ENCODE results near the gene CLEC4C.
"Not testable (repeated sequence)": the region's sequence is repeated elsewhere in the genome, so short reads cannot be mapped to it uniquely, and the experiment has no call there.

Gene CLEC4C, protein sequence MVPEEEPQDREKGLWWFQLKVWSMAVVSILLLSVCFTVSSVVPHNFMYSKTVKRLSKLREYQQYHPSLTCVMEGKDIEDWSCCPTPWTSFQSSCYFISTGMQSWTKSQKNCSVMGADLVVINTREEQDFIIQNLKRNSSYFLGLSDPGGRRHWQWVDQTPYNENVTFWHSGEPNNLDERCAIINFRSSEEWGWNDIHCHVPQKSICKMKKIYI

DNA sequence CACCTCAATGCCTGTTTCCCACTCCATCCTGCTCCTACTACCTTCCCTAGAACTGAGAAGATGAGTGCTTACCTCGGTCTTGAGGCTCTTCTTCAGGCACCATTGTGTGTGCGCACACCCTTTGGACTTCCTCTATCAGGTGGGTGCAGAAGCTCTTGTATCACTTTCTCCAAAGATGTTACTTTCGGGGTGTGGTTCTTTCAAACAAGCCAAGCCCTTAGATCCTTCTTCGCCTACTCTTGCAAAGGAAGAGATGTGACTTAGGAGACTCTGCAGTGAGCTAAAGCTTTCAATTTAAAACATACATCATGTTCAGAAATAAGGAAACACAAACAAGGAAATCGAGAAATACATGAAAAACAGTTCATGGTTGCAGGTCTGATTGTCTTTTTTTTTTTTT lies at the start of gene CLEC4C:
CLEC4C (minus strand) TSS at position 130 of the 400 bp plus-strand sequence; CDS start at position 103, 27 bp downstream.
- no peaks in the 10 kb centered on the region for H3K27me3 ChIP-seq (ENCODE audit: insufficient read depth, low read length)
- H3K4me1 ChIP-seq (ENCODE audit: insufficient read depth, low read length) = no peaks in the 10 kb centered on the region
- no peak within 1 kb of the TSS for H3K4me3 ChIP-seq (ENCODE audit: low read length)
- H2AFZ ChIP-seq (ENCODE audit: low read depth, low read length) = no peak within 1 kb of the TSS
- no peaks in the 10 kb centered on the region for H3K36me3 ChIP-seq (ENCODE audit: insufficient read depth, low read length)
- no peaks in the 10 kb centered on the region for H3K9me3 ChIP-seq (ENCODE audit: low read length)

DNA sequence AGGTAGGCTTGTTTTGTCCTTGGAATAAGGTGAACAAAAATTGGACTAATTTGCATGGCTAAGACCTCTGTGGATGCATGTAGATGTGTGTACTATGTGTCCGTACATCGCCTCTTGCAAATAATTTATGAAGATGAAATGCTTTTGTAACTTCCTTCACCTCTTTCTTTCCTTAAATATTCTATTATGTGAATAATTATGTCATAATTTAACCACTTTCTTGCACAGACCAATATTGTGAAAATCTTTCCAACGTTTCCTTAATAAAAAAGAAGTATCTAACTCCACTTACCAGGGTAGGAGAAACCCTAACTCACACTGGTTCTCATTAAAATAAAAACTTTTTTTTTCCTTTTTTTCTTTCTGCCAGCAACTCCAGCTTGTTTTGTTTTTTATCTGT lies 46.0 kb upstream of the CLEC4C start:
- Histone ChIP-seq H3K9me3 (ENCODE audit: low read length) (no peaks in the 10 kb centered on the region), H3K36me3 (ENCODE audit: insufficient read depth, low read length) (no peaks in the 10 kb centered on the region), H2AFZ (ENCODE audit: low read depth, low read length) (no peak overlapping the region), H3K4me3 (ENCODE audit: low read length) (no peak overlapping the region), H3K27me3 (ENCODE audit: insufficient read depth, low read length) (peaks cover 4% of the 10 kb centered on the region), H3K4me1 (ENCODE audit: insufficient read depth, low read length) (no peaks in the 10 kb centered on the region)

DNA sequence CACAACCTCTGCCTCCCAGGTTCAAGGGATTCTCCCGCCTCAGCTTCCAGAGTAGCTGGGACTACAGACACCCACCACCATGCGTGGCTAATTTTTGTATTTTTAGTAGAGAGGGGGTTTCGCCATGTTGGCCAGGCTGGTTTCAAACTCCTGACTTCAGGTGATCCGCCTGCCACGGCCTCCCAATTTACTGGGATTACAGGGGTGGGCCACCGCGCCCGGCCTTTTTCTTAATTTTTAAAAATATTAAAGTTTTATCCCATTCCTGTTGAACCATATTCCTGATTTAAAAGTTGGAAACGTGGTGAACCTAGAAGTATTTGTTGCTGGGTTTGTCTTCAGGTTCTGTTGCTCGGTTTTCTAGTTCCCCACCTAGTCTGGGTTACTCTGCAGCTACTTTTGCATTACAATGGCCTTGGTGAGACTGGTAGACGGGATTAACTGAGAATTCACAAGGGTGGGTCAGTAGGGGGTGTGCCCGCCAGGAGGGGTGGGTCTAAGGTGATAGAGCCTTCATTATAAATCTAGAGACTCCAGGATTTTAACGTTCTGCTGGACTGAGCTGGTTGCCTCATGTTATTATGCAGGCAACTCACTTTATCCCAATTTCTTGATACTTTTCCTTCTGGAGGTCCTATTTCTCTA lies 41.8 kb upstream of the CLEC4C start, which contains the start of gene NANOG:
NANOG (plus strand) TSS at position 519 of the 645 bp plus-strand sequence. CDS start 213 bp downstream, outside the sequence.
- H3K27me3 ChIP-seq (ENCODE audit: insufficient read depth, low read length); H3K4me1 ChIP-seq (ENCODE audit: insufficient read depth, low read length); H3K4me3 ChIP-seq (ENCODE audit: low read length); H3K9me3 ChIP-seq (ENCODE audit: low read length); H3K36me3 ChIP-seq (ENCODE audit: insufficient read depth, low read length): not testable (repeated sequence)
- H2AFZ ChIP-seq (ENCODE audit: low read depth, low read length) = peak within 1 kb of the TSS; percentile 55

DNA sequence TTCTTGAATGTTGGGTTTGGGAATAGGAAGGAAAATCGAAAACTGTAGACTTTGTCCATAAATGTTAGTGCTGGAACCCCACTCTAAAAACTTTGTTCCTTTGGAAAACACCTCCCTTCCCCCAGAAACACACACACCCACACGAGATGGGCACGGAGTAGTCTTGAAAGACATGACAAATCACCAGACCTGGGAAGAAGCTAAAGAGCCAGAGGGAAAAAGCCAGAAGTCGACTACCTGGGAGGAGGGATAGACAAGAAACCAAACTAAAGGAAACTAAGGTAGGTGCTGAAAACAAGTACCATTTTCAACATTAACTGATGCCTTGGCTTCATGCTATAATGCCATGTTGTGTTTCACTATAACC lies 41.1 kb upstream of the CLEC4C start:
- Histone ChIP-seq H3K4me1 (ENCODE audit: insufficient read depth, low read length) (no peaks in the 10 kb centered on the region), H3K27me3 (ENCODE audit: insufficient read depth, low read length) (peaks cover 7% of the 10 kb centered on the region), H3K36me3 (ENCODE audit: insufficient read depth, low read length) (no peaks in the 10 kb centered on the region), H2AFZ (ENCODE audit: low read depth, low read length) (peak overlapping the region; percentile 55), H3K4me3 (ENCODE audit: low read length) (no peak overlapping the region), H3K9me3 (ENCODE audit: low read length) (no peaks in the 10 kb centered on the region)

DNA sequence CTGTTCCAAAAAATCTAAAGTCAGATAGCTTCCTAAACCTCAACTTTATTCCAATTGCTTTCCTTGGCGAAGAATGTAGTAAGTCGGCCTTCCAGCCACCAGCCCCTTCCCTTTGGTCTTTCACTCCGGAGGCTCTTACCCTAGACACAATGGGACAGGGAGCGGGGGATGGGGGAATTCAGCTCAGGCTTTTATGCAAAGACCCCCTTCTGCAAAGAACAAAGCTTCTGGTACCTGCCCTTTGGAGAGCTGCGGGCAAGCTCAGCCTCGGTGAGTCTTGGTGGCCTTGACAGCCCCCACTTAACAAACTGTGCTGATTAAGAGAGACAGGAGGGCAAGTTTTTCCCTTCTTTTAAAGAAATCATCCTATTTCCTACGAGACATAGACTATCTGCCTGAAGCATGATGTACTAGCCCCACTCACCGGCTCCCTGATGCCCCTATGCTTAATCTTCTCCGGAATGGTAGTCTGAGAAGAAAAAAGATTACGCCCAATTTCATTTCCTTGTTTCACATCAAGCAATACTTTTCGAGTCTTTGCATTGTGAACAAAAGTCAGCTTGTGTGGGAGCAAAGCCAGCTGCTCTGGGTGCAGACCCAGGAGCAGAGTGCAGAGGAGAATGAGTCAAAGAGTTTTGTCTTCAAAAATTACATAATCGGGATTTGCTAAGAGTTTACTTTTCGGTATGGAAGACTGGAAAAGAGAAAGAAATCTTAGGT lies 40.6 kb upstream of the CLEC4C start:
- Histone ChIP-seq H3K27me3 (ENCODE audit: insufficient read depth, low read length) (peaks cover 7% of the 10 kb centered on the region), H3K4me1 (ENCODE audit: insufficient read depth, low read length) (no peaks in the 10 kb centered on the region), H3K9me3 (ENCODE audit: low read length) (no peaks in the 10 kb centered on the region), H2AFZ (ENCODE audit: low read depth, low read length) (peak overlapping the region; percentile 55), H3K4me3 (ENCODE audit: low read length) (no peak overlapping the region), H3K36me3 (ENCODE audit: insufficient read depth, low read length) (no peaks in the 10 kb centered on the region)

DNA sequence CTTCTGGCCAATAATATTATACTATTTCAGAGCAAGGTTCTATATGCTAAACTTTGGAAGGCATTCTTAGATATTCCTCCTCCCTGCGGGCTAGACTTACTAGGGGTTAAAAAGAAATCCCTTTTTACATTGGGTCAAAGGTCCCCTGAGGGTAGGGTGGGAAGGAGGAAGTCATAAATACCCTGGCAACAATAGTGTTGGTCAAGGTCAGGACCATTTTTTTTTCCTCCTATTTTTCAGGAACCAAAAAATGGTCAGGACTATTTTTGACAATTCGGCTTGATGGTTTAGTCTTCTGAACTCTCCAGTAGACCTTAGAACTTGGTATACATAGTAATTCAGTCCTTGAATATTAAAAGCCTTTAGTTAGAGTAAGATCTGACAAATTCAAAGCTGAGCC lies 37.5 kb upstream of the CLEC4C start:
- Histone ChIP-seq H3K27me3 (ENCODE audit: insufficient read depth, low read length) (peaks cover 7% of the 10 kb centered on the region), H3K4me1 (ENCODE audit: insufficient read depth, low read length) (no peaks in the 10 kb centered on the region), H2AFZ (ENCODE audit: low read depth, low read length) (no peak overlapping the region), H3K36me3 (ENCODE audit: insufficient read depth, low read length) (no peaks in the 10 kb centered on the region), H3K9me3 (ENCODE audit: low read length) (no peaks in the 10 kb centered on the region), H3K4me3 (ENCODE audit: low read length) (no peak overlapping the region)

DNA sequence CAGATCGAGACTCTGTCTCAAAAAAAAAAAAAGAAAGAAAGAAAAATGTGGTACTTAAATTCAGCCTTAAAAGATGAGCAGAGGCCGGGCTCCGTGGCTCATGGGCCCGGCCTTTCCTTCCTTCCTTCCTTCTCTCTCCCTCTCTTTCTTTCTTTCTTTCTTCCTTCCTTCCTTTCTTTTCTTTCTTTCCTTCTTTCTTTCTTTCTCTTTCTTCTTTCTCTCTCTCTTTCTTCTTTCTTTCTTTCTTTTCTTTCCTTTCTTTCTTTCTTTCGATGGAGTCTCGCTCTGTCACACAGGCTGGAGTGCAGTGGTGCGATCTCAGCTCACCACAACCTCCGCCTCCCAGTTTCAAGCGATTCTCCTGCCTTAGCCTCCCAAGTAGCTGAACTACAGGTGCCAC lies 36.3 kb upstream of the CLEC4C start:
- not testable (repeated sequence) for H3K36me3 ChIP-seq (ENCODE audit: insufficient read depth, low read length); H3K27me3 ChIP-seq (ENCODE audit: insufficient read depth, low read length); H3K4me3 ChIP-seq (ENCODE audit: low read length); H3K9me3 ChIP-seq (ENCODE audit: low read length); H3K4me1 ChIP-seq (ENCODE audit: insufficient read depth, low read length); H2AFZ ChIP-seq (ENCODE audit: low read depth, low read length)

DNA sequence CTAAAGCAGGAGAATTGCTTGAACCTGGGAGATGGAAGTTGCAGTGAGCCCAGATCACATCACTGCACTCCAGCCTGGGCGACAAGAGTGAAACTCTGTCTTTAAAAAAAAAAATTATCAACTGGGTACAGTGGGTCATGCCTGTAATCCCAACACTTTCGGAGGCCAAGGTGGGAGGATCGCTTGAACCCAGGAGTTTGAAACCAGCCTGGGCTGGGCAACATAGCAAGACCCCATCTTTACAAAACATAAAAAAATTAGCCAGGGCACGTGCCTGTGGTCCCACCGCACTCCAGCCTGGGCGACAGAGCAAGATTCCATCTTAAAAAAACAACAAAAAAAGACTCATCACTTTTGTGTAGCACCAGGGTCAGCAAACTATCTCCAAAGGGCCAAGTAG lies 34.9 kb upstream of the CLEC4C start:
- Histone ChIP-seq H3K36me3 (ENCODE audit: insufficient read depth, low read length) (no peaks in the 10 kb centered on the region), H3K27me3 (ENCODE audit: insufficient read depth, low read length) (no peaks in the 10 kb centered on the region), H3K9me3 (ENCODE audit: low read length) (no peaks in the 10 kb centered on the region), H3K4me1 (ENCODE audit: insufficient read depth, low read length) (no peaks in the 10 kb centered on the region), H2AFZ (ENCODE audit: low read depth, low read length) (no peak overlapping the region), H3K4me3 (ENCODE audit: low read length) (no peak overlapping the region)

DNA sequence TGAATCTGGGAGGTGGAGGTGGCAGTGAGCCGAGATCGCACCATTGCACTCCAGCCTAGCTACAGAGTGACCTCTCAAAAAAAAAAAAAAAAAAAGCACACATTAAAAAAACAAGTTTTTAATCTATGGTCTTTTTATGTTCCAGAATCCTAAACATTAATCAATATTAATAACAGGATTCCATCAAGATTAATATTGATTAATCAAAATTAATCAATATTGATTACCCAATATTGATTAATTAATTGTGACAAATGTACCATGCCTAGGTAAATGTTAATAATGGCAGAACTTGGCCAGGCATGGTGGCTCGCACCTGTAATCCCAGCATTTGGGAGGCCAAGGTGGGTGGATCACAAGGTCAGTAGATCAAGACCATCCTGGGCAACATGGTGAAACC lies 34.1 kb upstream of the CLEC4C start:
- no peak overlapping the region for H3K4me3 ChIP-seq (ENCODE audit: low read length)
- no peaks in the 10 kb centered on the region for H3K4me1 ChIP-seq (ENCODE audit: insufficient read depth, low read length)
- H3K27me3 ChIP-seq (ENCODE audit: insufficient read depth, low read length) = no peaks in the 10 kb centered on the region
- H2AFZ ChIP-seq (ENCODE audit: low read depth, low read length) = no peak overlapping the region
- no peaks in the 10 kb centered on the region for H3K9me3 ChIP-seq (ENCODE audit: low read length)
- no peaks in the 10 kb centered on the region for H3K36me3 ChIP-seq (ENCODE audit: insufficient read depth, low read length)

DNA sequence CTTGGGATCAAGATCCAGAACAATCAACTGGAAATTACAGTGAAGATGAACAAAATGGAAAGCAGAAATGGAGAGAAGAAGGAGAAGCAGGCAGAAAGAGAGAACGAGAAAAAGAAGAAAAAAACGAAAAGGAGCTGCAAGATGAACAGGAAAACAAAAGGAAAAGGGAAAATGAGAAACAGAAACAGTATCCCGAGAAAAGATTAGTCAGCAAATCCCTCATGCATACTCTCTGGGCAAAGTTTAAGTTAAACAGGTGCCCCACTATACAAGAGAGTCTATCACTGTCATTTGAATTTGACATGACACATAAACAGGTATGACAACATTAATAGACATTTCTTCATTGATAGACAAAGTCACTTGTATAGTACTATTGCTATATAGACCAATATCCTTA lies 22.8 kb upstream of the CLEC4C start:
- no peaks in the 10 kb centered on the region for H3K4me1 ChIP-seq (ENCODE audit: insufficient read depth, low read length)
- H3K9me3 ChIP-seq (ENCODE audit: low read length) = no peaks in the 10 kb centered on the region
- H3K36me3 ChIP-seq (ENCODE audit: insufficient read depth, low read length) = no peaks in the 10 kb centered on the region
- no peaks in the 10 kb centered on the region for H3K27me3 ChIP-seq (ENCODE audit: insufficient read depth, low read length)
- no peak overlapping the region for H2AFZ ChIP-seq (ENCODE audit: low read depth, low read length)
- H3K4me3 ChIP-seq (ENCODE audit: low read length) = no peak overlapping the region

DNA sequence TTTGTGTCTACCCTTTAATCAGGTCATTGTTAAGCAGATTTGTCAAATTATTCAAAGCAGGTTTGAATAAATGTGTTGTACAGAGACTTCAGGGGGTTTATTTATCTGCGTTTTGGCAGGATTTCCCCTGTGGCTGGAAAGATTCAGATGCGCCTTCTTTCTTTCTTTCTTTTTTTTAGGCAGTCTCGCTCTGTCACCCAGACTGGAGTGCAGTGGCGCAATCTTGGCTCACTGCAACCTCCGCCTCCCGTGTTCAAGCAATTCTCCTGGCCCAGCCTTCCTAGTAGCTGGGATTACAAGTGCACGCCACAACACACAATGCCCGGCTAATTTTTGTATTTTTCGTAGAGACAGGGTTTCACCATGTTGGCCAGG lies 11.6 kb upstream of the CLEC4C start:
- Histone ChIP-seq H3K4me3 (ENCODE audit: low read length) (no peak overlapping the region), H3K27me3 (ENCODE audit: insufficient read depth, low read length) (no peaks in the 10 kb centered on the region), H3K4me1 (ENCODE audit: insufficient read depth, low read length) (peaks cover 4% of the 10 kb centered on the region), H2AFZ (ENCODE audit: low read depth, low read length) (no peak overlapping the region), H3K36me3 (ENCODE audit: insufficient read depth, low read length) (no peaks in the 10 kb centered on the region), H3K9me3 (ENCODE audit: low read length) (no peaks in the 10 kb centered on the region)

DNA sequence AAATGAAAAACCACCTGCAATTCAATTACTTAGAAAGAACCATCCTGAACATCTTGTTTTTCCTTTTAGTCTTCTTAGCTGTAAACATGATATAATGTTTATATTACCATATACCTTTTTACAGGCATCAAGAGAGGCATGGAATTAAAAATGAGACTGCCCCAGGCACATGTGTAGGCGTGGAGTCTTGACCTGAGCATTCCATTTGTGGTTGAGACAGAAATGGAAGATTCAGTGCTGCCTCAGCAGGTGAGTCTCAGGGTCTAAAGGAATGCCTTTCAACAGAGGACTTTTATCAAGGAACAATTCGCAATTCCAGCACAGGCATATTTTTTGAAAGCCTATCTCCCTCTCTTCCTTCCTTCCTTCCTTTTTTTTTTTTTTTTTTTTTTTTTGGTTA lies 9.8 kb upstream of the CLEC4C start:
- H3K4me1 ChIP-seq (ENCODE audit: insufficient read depth, low read length) = peaks cover 4% of the 10 kb centered on the region
- no peak overlapping the region for H2AFZ ChIP-seq (ENCODE audit: low read depth, low read length)
- H3K36me3 ChIP-seq (ENCODE audit: insufficient read depth, low read length) = no peaks in the 10 kb centered on the region
- no peaks in the 10 kb centered on the region for H3K27me3 ChIP-seq (ENCODE audit: insufficient read depth, low read length)
- no peaks in the 10 kb centered on the region for H3K9me3 ChIP-seq (ENCODE audit: low read length)
- no peak overlapping the region for H3K4me3 ChIP-seq (ENCODE audit: low read length)

DNA sequence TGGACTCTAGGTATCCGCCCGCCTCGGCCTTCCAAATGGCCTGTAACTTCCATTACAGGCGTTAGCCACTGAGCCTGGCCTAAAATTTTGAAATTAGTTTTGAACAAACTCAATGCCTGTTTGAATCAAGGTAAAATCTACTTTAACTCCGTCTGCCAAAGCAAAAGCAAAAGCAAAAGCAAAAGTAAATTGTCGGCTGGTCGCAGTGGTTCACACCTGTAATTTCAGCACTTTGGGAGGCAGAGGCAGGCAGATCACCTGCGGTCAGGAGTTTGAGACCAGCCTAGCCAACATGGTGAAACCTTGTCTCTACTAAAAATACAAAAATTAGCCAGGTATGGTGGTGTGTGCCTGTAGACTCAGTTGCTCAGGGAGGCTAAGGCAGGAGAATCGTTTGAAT lies 8.5 kb upstream of the CLEC4C start:
- not testable (repeated sequence) for H3K9me3 ChIP-seq (ENCODE audit: low read length); H2AFZ ChIP-seq (ENCODE audit: low read depth, low read length); H3K4me3 ChIP-seq (ENCODE audit: low read length); H3K4me1 ChIP-seq (ENCODE audit: insufficient read depth, low read length); H3K36me3 ChIP-seq (ENCODE audit: insufficient read depth, low read length); H3K27me3 ChIP-seq (ENCODE audit: insufficient read depth, low read length)
